ENCODE results near the gene MAST4. TPM values are rescaled to one million over a fixed set of nuclear protein-coding genes. Genes with fewer than 3 reads are reported as not detected.

The MAST4 gene
- total RNA-seq, 4 donors from 2014 or later: 8.2 to 203 (median 35.5) TPM

DNA sequence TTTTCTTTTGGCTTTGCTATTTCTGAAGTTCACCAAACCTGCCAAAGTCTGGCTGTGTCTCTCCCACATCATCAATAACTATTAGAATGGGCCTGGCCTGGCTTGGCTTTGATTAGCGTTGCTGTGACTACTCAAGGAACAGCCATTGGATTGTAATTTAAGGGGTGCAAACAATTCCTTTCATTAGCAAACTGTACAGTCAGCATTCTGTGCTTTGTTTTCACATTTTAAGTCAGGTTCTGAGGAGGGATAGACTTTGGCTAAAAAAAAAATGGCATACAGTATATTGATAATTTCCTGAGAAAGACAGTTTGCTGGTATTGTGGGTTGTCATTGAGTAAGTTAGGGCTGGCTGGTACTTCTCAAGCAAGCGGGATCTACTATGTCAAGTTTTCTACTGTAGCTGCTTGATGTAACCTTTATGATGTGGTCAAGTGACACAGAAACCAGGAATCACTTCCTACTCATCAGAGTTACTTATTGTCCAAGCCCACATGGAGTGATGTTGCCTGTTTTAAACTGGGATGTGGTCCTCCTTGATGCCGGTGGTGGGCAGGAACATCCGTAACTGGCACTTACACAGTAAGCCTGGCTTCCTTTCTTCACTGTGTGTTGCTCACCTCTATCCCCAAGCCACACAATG is 439.0 kb downstream of the MAST4 start:
- Histone ChIP-seq H3K27me3 (no peaks in the 10 kb centered on the region), H3K36me3 (no peaks in the 10 kb centered on the region), H3K27ac (no peak overlapping the region), H3K4me1 (peaks cover 0 to 6% of the 10 kb centered on the region in 2 donors), H3K4me3 (no peak overlapping the region), H3K9me3 (no peaks in the 10 kb centered on the region)
- no peak for DNase-seq
- no peak for TF ChIP-seq POLR2A (IDR thresholded peaks at IDR 0.05)
- TF ChIP-seq, protein P1, sequence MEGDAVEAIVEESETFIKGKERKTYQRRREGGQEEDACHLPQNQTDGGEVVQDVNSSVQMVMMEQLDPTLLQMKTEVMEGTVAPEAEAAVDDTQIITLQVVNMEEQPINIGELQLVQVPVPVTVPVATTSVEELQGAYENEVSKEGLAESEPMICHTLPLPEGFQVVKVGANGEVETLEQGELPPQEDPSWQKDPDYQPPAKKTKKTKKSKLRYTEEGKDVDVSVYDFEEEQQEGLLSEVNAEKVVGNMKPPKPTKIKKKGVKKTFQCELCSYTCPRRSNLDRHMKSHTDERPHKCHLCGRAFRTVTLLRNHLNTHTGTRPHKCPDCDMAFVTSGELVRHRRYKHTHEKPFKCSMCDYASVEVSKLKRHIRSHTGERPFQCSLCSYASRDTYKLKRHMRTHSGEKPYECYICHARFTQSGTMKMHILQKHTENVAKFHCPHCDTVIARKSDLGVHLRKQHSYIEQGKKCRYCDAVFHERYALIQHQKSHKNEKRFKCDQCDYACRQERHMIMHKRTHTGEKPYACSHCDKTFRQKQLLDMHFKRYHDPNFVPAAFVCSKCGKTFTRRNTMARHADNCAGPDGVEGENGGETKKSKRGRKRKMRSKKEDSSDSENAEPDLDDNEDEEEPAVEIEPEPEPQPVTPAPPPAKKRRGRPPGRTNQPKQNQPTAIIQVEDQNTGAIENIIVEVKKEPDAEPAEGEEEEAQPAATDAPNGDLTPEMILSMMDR (IDR thresholded peaks at IDR 0.05): no peak
- intact Hi-C loops (cut with DNase I; ENCODE audit: low total_unique reads): no loop called here

- Histone ChIP-seq H3K36me3 (no peaks in the 10 kb centered on the region), H3K27me3 (no peaks in the 10 kb centered on the region), H3K27ac (no peak overlapping the region), H3K9me3 (no peaks in the 10 kb centered on the region), H3K4me3 (no peak overlapping the region), H3K4me1 (no peaks in the 10 kb centered on the region)
- TF ChIP-seq POLR2A (IDR thresholded peaks at IDR 0.05): no peak
- TF ChIP-seq, protein P1 (IDR thresholded peaks at IDR 0.05): no peak
- intact Hi-C loops (cut with DNase I; ENCODE audit: low total_unique reads): no loop called here
- DNase-seq: no peak
These were observed 441.0 kb downstream of the MAST4 start for GRCh38 chr5:67037171-67037570.

- DNase-seq: no peak
- H3K36me3 ChIP-seq: no peaks in the 10 kb centered on the region
- TF ChIP-seq, protein P1 (IDR thresholded peaks at IDR 0.05): no peak
- no peak for TF ChIP-seq POLR2A (IDR thresholded peaks at IDR 0.05)
- no peaks in the 10 kb centered on the region for H3K4me1 ChIP-seq
- no peaks in the 10 kb centered on the region for H3K27me3 ChIP-seq
- no peak overlapping the region for H3K4me3 ChIP-seq
- H3K9me3 ChIP-seq: no peaks in the 10 kb centered on the region
- intact Hi-C loops (cut with DNase I; ENCODE audit: low total_unique reads): no loop called here
- H3K27ac ChIP-seq: no peak overlapping the region
These were observed 442.8 kb downstream of the MAST4 start for GRCh38 chr5:67038817-67039603.

- Histone ChIP-seq H3K27me3 (no peaks in the 10 kb centered on the region), H3K9me3 (no peaks in the 10 kb centered on the region), H3K27ac (no peak overlapping the region), H3K4me3 (no peak overlapping the region), H3K36me3 (no peaks in the 10 kb centered on the region), H3K4me1 (no peaks in the 10 kb centered on the region)
- TF ChIP-seq, protein P1 (IDR thresholded peaks at IDR 0.05): no peak
- no peak for TF ChIP-seq POLR2A (IDR thresholded peaks at IDR 0.05)
- intact Hi-C loops (cut with DNase I; ENCODE audit: low total_unique reads): no loop called here
- DNase-seq: no peak
These were observed 446.2 kb downstream of the MAST4 start for GRCh38 chr5:67042176-67043003.

Measured in uterus (tissue), 4 donors.